Epithelial cell of prostate (primary cell): ENCODE results near the gene C4orf50.

Experiments
- DNase-seq: peaks from one replicate; pipeline ENCODE4 v3.0.0-alpha.2; 2011; ENCODE audit warnings: low read depth, low spot score
- H3K27ac ChIP-seq: fragments of 450-650 bp; 2 replicates; pipeline ENCODE4 v1.5.1; 2017; ENCODE audit warnings: mild to moderate bottlenecking

The C4orf50 gene

GRCh38 chr4:5973486-5974220 lies 44.6 kb downstream of the C4orf50 start:
- no peak for DNase-seq
- no peak overlapping the region for H3K27ac ChIP-seq

GRCh38 chr4:5973033-5973432 lies 45.2 kb downstream of the C4orf50 start:
- no peak for DNase-seq
- H3K27ac ChIP-seq, result no peak overlapping the region

GRCh38 chr4:5972571-5972970 lies 45.7 kb downstream of the C4orf50 start:
- DNase-seq, result no peak
- H3K27ac ChIP-seq, result no peak overlapping the region

GRCh38 chr4:5971078-5971450 lies 47.2 kb downstream of the C4orf50 start:
- no peak overlapping the region for H3K27ac ChIP-seq
- DNase-seq, result no peak

GRCh38 chr4:5970381-5971077 lies 47.7 kb downstream of the C4orf50 start:
- H3K27ac ChIP-seq, result no peak overlapping the region
- DNase-seq, result no peak

- DNase-seq, result no peak
- no peak overlapping the region for H3K27ac ChIP-seq
Observed at GRCh38 chr4:5969777-5970176, 48.5 kb downstream of the C4orf50 start.

GRCh38 chr4:5969336-5969735 lies 48.9 kb downstream of the C4orf50 start:
- H3K27ac ChIP-seq, result no peak overlapping the region
- no peak for DNase-seq

GRCh38 chr4:5968246-5968645 lies 50.0 kb downstream of the C4orf50 start:
- no peak for DNase-seq
- H3K27ac ChIP-seq, result no peak overlapping the region

GRCh38 chr4:5967783-5968182 lies 50.4 kb downstream of the C4orf50 start:
- DNase-seq, result no peak
- no peak overlapping the region for H3K27ac ChIP-seq

- H3K27ac ChIP-seq, result no peak overlapping the region
- DNase-seq, result no peak
Observed at GRCh38 chr4:5965225-5965624, 53.0 kb downstream of the C4orf50 start.

- H3K27ac ChIP-seq, result no peak overlapping the region
- DNase-seq, result no peak
Observed at GRCh38 chr4:5964030-5964429, 54.2 kb downstream of the C4orf50 start.

GRCh38 chr4:5963611-5964010 lies 54.6 kb downstream of the C4orf50 start:
- no peak for DNase-seq
- H3K27ac ChIP-seq, result no peak overlapping the region

GRCh38 chr4:5962416-5962815 lies 55.8 kb downstream of the C4orf50 start:
- H3K27ac ChIP-seq, result no peak overlapping the region
- DNase-seq, result no peak

GRCh38 chr4:5960252-5960880 lies 57.9 kb downstream of the C4orf50 start:
- no peak for DNase-seq
- no peak overlapping the region for H3K27ac ChIP-seq

GRCh38 chr4:5959211-5959982 lies 58.8 kb downstream of the C4orf50 start:
- DNase-seq, result no peak
- no peak overlapping the region for H3K27ac ChIP-seq

GRCh38 chr4:5958199-5958735 lies 60.0 kb downstream of the C4orf50 start:
- no peak overlapping the region for H3K27ac ChIP-seq
- no peak for DNase-seq

GRCh38 chr4:5957076-5957475 lies 61.2 kb downstream of the C4orf50 start:
- no peak overlapping the region for H3K27ac ChIP-seq
- DNase-seq, result no peak

- no peak for DNase-seq
- no peak overlapping the region for H3K27ac ChIP-seq
Observed at GRCh38 chr4:5956285-5957021, 61.8 kb downstream of the C4orf50 start.

- no peak for DNase-seq
- H3K27ac ChIP-seq, result no peak overlapping the region
Observed at GRCh38 chr4:5955856-5956255, 62.4 kb downstream of the C4orf50 start.
